ENCODE data around the gene NR2C2.

Gene NR2C2

DNA sequence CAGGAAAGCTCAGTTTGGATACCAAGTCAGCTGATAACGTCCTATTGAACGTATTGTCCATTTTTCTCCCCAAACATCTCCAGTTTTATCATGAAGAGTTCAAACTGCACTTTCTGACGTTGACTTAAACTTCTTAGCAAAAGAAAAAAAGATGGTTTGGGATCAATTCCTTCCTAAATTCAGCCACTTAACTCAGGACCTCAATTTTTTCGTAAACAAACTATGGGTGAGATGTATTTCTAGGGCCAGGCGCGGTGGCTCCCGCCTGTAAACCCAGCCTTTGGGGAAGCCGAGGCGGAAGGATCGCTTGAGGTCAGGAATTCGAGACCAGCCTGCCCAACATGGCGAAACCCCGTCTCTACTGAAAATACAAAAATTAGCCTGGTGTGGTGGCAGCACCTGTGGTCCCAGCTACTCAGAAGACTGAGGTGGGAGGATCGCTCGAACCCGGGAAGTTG is 118.2 kb downstream of the NR2C2 start:
- DNase-seq, result no peak

DNA sequence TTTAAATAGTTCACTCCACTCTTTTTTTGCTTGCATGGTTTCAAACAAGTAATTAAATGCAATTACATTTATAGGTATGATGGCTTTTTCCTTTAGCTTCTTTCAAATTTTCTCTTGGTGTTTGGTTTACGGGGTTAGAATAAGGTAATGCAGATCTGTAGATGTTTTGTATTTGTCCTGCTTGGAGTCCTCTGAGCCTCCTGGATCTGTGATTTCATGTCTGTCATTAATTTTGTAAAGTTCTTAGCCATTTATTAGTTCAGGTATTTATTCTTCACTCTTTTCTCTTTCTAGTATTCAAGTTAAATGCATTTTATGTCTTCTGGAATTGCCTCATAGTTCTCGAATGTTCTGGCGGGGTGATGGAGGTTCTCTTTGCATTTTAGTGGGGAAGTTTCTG is 119.1 kb downstream of the NR2C2 start:
- DNase-seq, result no peak

DNA sequence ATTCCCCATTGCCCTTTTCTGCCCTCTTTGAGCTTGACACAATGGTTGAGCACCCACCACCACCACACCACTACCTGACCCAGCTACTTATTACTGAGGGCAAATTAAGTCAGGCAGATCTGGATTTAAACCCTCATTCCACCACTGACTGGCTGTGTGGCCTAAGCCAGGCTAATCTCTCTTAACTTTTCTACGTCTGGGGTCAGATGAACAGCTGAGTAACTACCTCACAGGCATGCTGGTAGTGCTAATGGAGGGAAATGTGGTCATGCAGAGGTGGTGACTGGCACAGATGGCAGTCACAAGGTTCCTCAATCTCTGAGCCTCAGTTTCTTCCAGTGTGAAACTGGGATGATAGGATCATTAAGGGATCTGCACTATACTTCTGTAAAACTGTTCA is 122.1 kb downstream of the NR2C2 start:
- DNase-seq, result no peak

GRCh38 chr3:15071699-15072098 is 124.3 kb downstream of the NR2C2 start:
- no peak for DNase-seq

DNA sequence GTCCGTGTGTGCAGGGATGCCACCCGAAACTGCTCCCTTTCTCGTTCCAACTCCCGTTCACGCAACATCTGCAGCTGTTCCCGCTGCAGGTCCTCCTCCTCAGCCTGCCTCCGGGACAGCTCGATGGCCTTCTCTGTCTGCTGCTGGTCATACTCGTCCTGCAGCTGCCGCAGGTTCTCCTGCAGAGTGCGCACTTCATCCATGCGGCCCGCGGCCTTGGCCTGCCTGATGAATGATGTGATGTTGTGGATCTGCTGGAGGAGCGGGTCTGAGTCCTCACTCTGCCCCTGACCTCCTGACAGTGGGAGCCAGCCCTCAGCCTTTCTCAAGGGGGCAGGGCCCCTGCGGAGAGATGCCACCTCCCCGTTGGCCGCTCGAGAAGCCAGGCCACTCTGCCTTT is 127.1 kb downstream of the NR2C2 start:
- DNase-seq, result no peak

DNA sequence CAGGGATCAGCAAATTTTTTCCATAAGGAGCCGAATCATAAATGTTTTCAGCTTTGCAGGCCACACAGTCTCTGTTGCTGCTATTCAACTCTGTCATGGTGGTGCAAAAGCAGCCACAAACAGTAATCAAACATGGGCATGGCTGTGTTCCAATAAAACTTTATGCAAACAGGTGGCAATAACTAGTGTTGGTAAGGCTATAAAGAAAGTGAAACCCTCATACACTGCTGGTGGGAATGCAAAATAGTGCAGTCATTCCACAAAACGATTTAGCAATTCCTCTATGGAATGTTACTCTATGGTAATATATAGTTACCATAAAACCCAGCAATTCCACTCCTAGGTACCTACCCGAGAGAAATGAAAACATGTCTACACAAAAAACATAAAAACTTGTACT is 131.7 kb downstream of the NR2C2 start:
- no peak for DNase-seq

DNA sequence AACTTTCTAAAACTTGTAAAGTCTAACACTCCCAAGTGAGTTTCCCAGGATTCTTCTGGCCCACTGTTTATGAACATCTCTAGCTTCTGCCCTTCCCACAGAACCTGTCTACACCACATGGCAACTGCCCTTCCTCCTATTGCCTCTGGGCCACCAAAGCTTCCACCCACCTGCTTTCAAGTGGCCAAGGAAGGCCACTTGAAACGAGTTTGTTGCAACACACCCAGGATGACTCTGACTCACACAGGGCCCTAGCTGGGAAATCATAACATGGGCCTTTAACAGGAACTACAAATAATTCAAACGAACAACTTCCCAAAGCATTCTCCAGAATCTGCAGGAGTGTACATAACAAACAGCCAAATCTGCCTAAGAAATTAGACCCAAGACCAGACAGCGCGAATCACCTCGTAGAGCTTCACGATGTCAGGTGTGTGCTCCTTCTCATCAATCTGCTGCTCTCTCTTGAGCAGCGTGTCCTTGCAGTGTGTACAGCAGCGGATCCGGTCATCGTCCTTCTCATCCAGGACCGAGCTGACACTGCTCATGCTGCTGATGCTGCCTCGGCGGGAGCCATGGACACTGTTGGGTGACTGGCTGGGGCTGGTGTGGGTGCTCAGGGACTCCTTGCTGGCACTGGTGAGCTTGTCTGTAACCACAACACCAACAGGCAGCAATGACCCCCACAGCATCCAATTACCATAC is 134.7 kb downstream of the NR2C2 start:
- no peak for DNase-seq

- DNase-seq, result no peak
Observed at GRCh38 chr3:15083252-15083651, 135.9 kb downstream of the NR2C2 start.

GRCh38 chr3:15086263-15086662 is 138.9 kb downstream of the NR2C2 start:
- no peak for DNase-seq

GRCh38 chr3:15086699-15087098 is 139.3 kb downstream of the NR2C2 start:
- DNase-seq, result no peak

DNA sequence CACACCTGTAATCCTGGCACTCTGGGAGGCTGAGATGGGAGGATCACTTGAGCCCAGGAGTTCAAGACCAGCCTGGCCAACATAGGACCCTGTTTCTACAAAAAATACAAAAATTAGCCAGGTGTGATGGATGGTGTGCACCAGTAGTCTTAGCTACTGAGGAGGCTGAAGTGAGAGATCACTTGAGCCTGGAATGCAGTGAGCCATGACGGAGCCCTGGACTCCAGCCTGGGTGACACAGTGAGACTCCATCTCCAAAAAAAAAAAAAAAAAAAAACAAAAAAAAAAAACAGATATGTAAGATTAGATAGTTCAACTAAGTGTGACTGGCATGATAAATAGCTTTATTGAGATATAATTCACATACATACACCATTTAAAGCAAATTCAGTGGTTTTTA is 141.8 kb downstream of the NR2C2 start:
- no peak for DNase-seq

- DNase-seq, result no peak
Observed at GRCh38 chr3:15091575-15091974, 144.2 kb downstream of the NR2C2 start.

GRCh38 chr3:15092686-15093085 is 145.3 kb downstream of the NR2C2 start:
- no peak for DNase-seq

DNA sequence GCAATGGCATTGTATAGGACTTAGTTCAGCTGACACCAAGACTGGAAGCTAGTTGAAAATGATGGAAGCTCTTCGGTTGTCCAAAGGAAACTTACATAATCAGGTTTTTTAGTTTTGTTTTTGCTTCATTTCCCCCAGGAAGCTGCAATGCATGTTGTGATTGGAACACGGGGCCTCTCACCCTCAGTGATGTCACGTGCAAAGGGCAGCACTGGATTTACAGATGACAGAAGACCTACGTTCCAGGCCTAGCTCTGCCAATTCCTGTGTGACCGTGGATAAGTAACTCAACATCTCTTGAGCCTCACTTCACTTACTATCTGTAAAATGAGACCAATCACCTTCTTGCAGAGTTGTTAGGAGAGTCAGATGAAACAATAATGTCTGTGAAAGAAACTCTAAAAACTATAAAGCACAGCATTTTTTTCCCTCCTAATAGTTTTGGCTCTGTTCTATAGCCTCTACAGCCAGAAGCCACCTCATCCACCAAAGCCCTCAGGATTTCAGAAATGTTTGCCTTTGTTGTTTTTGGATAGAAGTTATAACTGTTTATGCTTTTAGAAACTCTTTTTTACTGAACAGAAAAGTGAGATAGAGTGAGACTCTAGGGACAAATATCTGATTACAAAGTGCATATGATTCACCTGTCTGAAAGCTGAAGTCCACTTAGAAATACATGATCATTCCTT is 146.9 kb downstream of the NR2C2 start:
- DNase-seq, result no peak

- no peak for DNase-seq
Observed at GRCh38 chr3:15096046-15096445, 148.7 kb downstream of the NR2C2 start.

DNA sequence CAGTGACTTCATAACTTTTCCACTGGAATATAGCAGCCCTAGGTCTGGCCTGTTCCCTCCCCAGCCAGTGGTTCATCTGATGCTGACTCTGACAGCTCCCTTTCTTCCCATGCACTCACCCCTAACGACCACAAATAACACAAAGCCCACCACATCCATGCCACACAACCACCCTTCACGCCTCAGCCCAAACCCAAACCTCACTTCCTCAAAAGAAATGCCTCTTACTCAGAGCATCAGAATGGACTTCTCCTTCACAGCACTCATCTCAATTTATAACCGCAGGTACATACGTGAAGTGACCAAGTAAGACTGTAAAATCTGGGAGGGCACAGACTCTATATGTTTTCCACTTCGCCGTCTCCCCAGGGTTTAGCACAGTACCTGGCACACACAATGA is 150.5 kb downstream of the NR2C2 start:
- DNase-seq, result no peak
